Coronary artery (tissue), 2 donors: ENCODE measurements around the gene UHRF2.

ENCODE experiments used
- DNase-seq: peaks from one replicate; pipeline ENCODE4 v3.0.0-alpha.2; 2017; ENCODE audit warnings: low spot score
- H3K27ac ChIP-seq, 2 donors: fragments of 200-600 bp; sonication (generic); one replicate each; pipeline ENCODE4 v1.5.1; 2016 to 2019
- H3K4me3 ChIP-seq: fragments of 200-600 bp; sonication (generic); 2 replicates; pipeline ENCODE4 v1.5.1; 2016; ENCODE audit warnings: mild to moderate bottlenecking, moderate library complexity
- TF ChIP-seq, protein P1 (sequence below): fragments of 200-600 bp; sonication (generic); IDR thresholded peaks from one replicate; pipeline ENCODE4 v1.5.1; 2019; ENCODE audit warnings: antibody characterized with exemption

Gene UHRF2

GRCh38 chr9:6553866-6554265 lies 140.9 kb downstream of the UHRF2 start:
- Histone ChIP-seq H3K27ac (no peak overlapping the region), H3K4me3 (no peak overlapping the region)
- TF ChIP-seq, protein P1, sequence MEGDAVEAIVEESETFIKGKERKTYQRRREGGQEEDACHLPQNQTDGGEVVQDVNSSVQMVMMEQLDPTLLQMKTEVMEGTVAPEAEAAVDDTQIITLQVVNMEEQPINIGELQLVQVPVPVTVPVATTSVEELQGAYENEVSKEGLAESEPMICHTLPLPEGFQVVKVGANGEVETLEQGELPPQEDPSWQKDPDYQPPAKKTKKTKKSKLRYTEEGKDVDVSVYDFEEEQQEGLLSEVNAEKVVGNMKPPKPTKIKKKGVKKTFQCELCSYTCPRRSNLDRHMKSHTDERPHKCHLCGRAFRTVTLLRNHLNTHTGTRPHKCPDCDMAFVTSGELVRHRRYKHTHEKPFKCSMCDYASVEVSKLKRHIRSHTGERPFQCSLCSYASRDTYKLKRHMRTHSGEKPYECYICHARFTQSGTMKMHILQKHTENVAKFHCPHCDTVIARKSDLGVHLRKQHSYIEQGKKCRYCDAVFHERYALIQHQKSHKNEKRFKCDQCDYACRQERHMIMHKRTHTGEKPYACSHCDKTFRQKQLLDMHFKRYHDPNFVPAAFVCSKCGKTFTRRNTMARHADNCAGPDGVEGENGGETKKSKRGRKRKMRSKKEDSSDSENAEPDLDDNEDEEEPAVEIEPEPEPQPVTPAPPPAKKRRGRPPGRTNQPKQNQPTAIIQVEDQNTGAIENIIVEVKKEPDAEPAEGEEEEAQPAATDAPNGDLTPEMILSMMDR: no peak
- DNase-seq: no peak
